DND-41 (cell line): ENCODE data around the gene PEX14.

Experiments used
- EZH2 ChIP-seq: IDR thresholded peaks from 3 replicates; pipeline ENCODE4 v1.6.1; 2012; ENCODE audit warnings: borderline replicate concordance, low read depth, mild to moderate bottlenecking, moderate library complexity, low read length, inconsistent platforms; ENCODE audit not compliant: severe bottlenecking
- TF ChIP-seq, protein P1 (sequence below): IDR thresholded peaks from 2 replicates; pipeline ENCODE4 v1.5.1; 2012; ENCODE audit warnings: borderline replicate concordance, low read length, moderate library complexity, mild to moderate bottlenecking; ENCODE audit not compliant: poor library complexity, severe bottlenecking; ENCODE audit errors: extremely low read depth

DNA sequence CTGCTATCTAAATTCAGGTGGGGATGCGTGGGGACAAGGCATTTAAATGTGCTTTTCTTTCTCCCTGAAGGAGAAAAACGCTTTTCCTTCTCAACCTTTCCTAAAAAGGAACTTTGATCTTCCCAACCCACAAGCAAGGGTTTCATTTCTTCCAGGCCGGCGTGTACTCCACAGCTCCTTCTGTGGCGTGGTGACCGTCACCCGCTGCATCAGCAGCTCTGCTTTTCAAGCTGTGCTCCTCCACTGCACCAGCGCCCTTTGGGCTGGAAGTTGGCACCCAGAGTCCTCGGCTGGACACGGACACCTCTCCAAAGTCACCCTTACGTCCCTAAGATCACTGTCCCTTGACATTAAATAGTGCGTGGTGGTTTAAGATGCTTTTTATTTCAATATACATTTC lies 54.3 kb downstream of the PEX14 start:
- TF ChIP-seq, protein P1, sequence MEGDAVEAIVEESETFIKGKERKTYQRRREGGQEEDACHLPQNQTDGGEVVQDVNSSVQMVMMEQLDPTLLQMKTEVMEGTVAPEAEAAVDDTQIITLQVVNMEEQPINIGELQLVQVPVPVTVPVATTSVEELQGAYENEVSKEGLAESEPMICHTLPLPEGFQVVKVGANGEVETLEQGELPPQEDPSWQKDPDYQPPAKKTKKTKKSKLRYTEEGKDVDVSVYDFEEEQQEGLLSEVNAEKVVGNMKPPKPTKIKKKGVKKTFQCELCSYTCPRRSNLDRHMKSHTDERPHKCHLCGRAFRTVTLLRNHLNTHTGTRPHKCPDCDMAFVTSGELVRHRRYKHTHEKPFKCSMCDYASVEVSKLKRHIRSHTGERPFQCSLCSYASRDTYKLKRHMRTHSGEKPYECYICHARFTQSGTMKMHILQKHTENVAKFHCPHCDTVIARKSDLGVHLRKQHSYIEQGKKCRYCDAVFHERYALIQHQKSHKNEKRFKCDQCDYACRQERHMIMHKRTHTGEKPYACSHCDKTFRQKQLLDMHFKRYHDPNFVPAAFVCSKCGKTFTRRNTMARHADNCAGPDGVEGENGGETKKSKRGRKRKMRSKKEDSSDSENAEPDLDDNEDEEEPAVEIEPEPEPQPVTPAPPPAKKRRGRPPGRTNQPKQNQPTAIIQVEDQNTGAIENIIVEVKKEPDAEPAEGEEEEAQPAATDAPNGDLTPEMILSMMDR = no peak
- TF ChIP-seq EZH2 = no peak
